Activated CD8-positive, alpha-beta memory T cell treated with anti-CD3 and anti-CD28 coated beads, Interleukin-2, amount 50 U/mL, for 1 hour (primary cell): ENCODE results near the gene TENM4.

Source experiments
- DNase-seq: peaks from one replicate; pipeline ENCODE4 v3.0.0-alpha.2; 2020; ENCODE audit errors: extremely low read depth

The TENM4 gene

GRCh38 chr11:79174045-79175008, 266.5 kb downstream of the TENM4 start:
- no peak for DNase-seq

GRCh38 chr11:79173615-79174014, 267.2 kb downstream of the TENM4 start:
- DNase-seq: no peak

GRCh38 chr11:79170321-79170720, 270.5 kb downstream of the TENM4 start:
- DNase-seq: no peak

GRCh38 chr11:79168530-79169110, 272.2 kb downstream of the TENM4 start:
- no peak for DNase-seq

- no peak for DNase-seq
These were observed 273.2 kb downstream of the TENM4 start for GRCh38 chr11:79167510-79168188.

GRCh38 chr11:79165908-79166307, 274.9 kb downstream of the TENM4 start:
- no peak for DNase-seq

GRCh38 chr11:79160791-79161403, 279.9 kb downstream of the TENM4 start:
- DNase-seq: no peak

- DNase-seq: no peak
These were observed 281.0 kb downstream of the TENM4 start for GRCh38 chr11:79159657-79160450.

GRCh38 chr11:79157738-79158137, 283.1 kb downstream of the TENM4 start:
- no peak for DNase-seq

GRCh38 chr11:79156031-79156430, 284.8 kb downstream of the TENM4 start:
- no peak for DNase-seq

GRCh38 chr11:79155237-79155636, 285.6 kb downstream of the TENM4 start:
- no peak for DNase-seq

- DNase-seq: no peak
These were observed 288.3 kb downstream of the TENM4 start for GRCh38 chr11:79152511-79152910.

GRCh38 chr11:79151396-79151795, 289.4 kb downstream of the TENM4 start:
- DNase-seq: no peak

GRCh38 chr11:79150966-79151365, 289.9 kb downstream of the TENM4 start:
- DNase-seq: no peak

GRCh38 chr11:79150320-79150719, 290.5 kb downstream of the TENM4 start:
- no peak for DNase-seq

GRCh38 chr11:79147731-79148130, 293.1 kb downstream of the TENM4 start:
- no peak for DNase-seq

- no peak for DNase-seq
These were observed 293.8 kb downstream of the TENM4 start for GRCh38 chr11:79147011-79147410.

GRCh38 chr11:79139900-79140299, 300.9 kb downstream of the TENM4 start:
- no peak for DNase-seq

- no peak for DNase-seq
These were observed 311.1 kb downstream of the TENM4 start for GRCh38 chr11:79129702-79130101.

- no peak for DNase-seq
These were observed 312.5 kb downstream of the TENM4 start for GRCh38 chr11:79128291-79128690.

- DNase-seq: no peak
These were observed 318.1 kb downstream of the TENM4 start for GRCh38 chr11:79122759-79123158.
